Osteoblast (primary cell): Measurements from ENCODE around the gene AGBL2. TPM values are rescaled to one million over a fixed set of nuclear protein-coding genes. Genes with fewer than 3 reads are reported as not detected.
"Not testable (repeated sequence)": the region's sequence is repeated elsewhere in the genome, so short reads cannot be mapped to it uniquely, and the experiment has no call there.

Experiments
- DNase-seq: peaks from one replicate; pipeline ENCODE4 v3.0.0; 2011; ENCODE audit warnings: low spot score, mixed read lengths; ENCODE audit not compliant: insufficient read length; ENCODE audit errors: missing footprints
- H2AFZ ChIP-seq: 2 replicates; pipeline ENCODE4 v1.6.0; 2011; ENCODE audit warnings: mild to moderate bottlenecking, low read length
- H3K27ac ChIP-seq: 2 replicates; pipeline ENCODE4 v1.5.1; 2011; ENCODE audit warnings: mild to moderate bottlenecking, low read depth, low read length, moderate library complexity
- H3K27me3 ChIP-seq: 2 replicates; pipeline ENCODE4 v1.6.0; 2012; ENCODE audit warnings: mild to moderate bottlenecking, control low read depth, inconsistent platforms, low read length, moderate library complexity; ENCODE audit not compliant: insufficient read depth
- H3K36me3 ChIP-seq: 2 replicates; pipeline ENCODE4 v1.5.1; 2011; ENCODE audit warnings: mild to moderate bottlenecking, low read length, control low read depth, moderate library complexity; ENCODE audit not compliant: insufficient read depth
- H3K4me1 ChIP-seq: 2 replicates; pipeline ENCODE4 v1.5.1; 2011; ENCODE audit warnings: mild to moderate bottlenecking, low read length, control low read depth, moderate library complexity; ENCODE audit not compliant: insufficient read depth
- H3K4me2 ChIP-seq: 2 replicates; pipeline ENCODE4 v1.6.0; 2011; ENCODE audit warnings: mild to moderate bottlenecking, low read length; ENCODE audit not compliant: insufficient read depth
- H3K4me3 ChIP-seq: fragments of 200-600 bp; sonication (generic); 3 replicates; pipeline ENCODE4 v1.5.1; 2012; ENCODE audit warnings: mild to moderate bottlenecking, low read length, inconsistent platforms; ENCODE audit not compliant: insufficient read depth
- H3K79me2 ChIP-seq: 2 replicates; pipeline ENCODE4 v1.6.0; 2012; ENCODE audit warnings: mild to moderate bottlenecking, low read length, control low read depth, inconsistent platforms; ENCODE audit not compliant: insufficient read depth
- H3K9me3 ChIP-seq: 2 replicates; pipeline ENCODE4 v1.5.1; 2011; ENCODE audit warnings: low read depth, low read length, control low read depth
- H4K20me1 ChIP-seq: 2 replicates; pipeline ENCODE4 v1.6.0; 2012; ENCODE audit warnings: mild to moderate bottlenecking, low read length, control low read depth; ENCODE audit not compliant: insufficient read depth
- CTCF ChIP-seq: IDR thresholded peaks from 2 replicates; pipeline ENCODE4 v1.5.1; 2011; ENCODE audit warnings: mild to moderate bottlenecking, low read depth, low read length, moderate library complexity; ENCODE audit errors: extremely low read depth
- total RNA-seq: library from RNA; depleted of rRNA; stranded (reverse); fragments of >200 nt; gene quantifications from 2 replicates; pipeline ENCODE4 v1.2.3, GENCODE V29; 2012

The AGBL2 gene
- total RNA-seq, 1 donor = 2.2 TPM

GRCh38 chr11:47716692-47717091, 1.5 kb upstream of the AGBL2 start:
- no peak for DNase-seq
- Histone ChIP-seq H3K36me3 (peaks cover 50% of the 10 kb centered on the region), H3K4me3 (no peak overlapping the region), H4K20me1 (peaks cover 3% of the 10 kb centered on the region), H3K4me2 (no peak overlapping the region), H3K9me3 (no peaks in the 10 kb centered on the region), H2AFZ (no peak overlapping the region), H3K79me2 (peaks cover 3% of the 10 kb centered on the region), H3K27ac (no peak overlapping the region), H3K4me1 (peaks cover 3% of the 10 kb centered on the region), H3K27me3 (no peaks in the 10 kb centered on the region)
- TF ChIP-seq CTCF = no peak

- Histone ChIP-seq H3K9me3 (no peaks in the 10 kb centered on the region), H3K4me1 (peaks cover 7% of the 10 kb centered on the region), H2AFZ (peak overlapping the region; percentile 87), H3K27ac (peak overlapping the region; percentile 78), H3K27me3 (no peaks in the 10 kb centered on the region), H3K4me2 (peak overlapping the region; percentile 89), H3K4me3 (peak overlapping the region; percentile 88), H3K36me3 (peaks cover 37% of the 10 kb centered on the region), H4K20me1 (no peaks in the 10 kb centered on the region), H3K79me2 (no peaks in the 10 kb centered on the region)
- no peak for DNase-seq
- TF ChIP-seq CTCF = no peak
These were observed 551 bp downstream of the AGBL2 start for GRCh38 chr11:47714554-47715081.

GRCh38 chr11:47711816-47712215, 3.4 kb downstream of the AGBL2 start:
- Histone ChIP-seq H3K36me3 (peaks cover 10% of the 10 kb centered on the region), H3K4me3 (no peak overlapping the region), H2AFZ (no peak overlapping the region), H4K20me1 (no peaks in the 10 kb centered on the region), H3K9me3 (no peaks in the 10 kb centered on the region), H3K4me2 (no peak overlapping the region), H3K27me3 (no peaks in the 10 kb centered on the region), H3K79me2 (no peaks in the 10 kb centered on the region), H3K4me1 (peaks cover 7% of the 10 kb centered on the region), H3K27ac (no peak overlapping the region)
- no peak for DNase-seq
- no peak for TF ChIP-seq CTCF

- H3K4me3 ChIP-seq = no peak overlapping the region
- TF ChIP-seq CTCF = no peak
- H2AFZ ChIP-seq = no peak overlapping the region
- H3K9me3 ChIP-seq = no peaks in the 10 kb centered on the region
- H3K27me3 ChIP-seq = no peaks in the 10 kb centered on the region
- no peaks in the 10 kb centered on the region for H4K20me1 ChIP-seq
- no peaks in the 10 kb centered on the region for H3K79me2 ChIP-seq
- no peak overlapping the region for H3K27ac ChIP-seq
- no peak overlapping the region for H3K4me2 ChIP-seq
- DNase-seq = no peak
- peaks cover 4% of the 10 kb centered on the region for H3K36me3 ChIP-seq
- H3K4me1 ChIP-seq = peaks cover 7% of the 10 kb centered on the region
These were observed 3.9 kb downstream of the AGBL2 start for GRCh38 chr11:47711225-47711624.

- not testable (repeated sequence) for H4K20me1 ChIP-seq, DNase-seq, H3K4me3 ChIP-seq, H3K27me3 ChIP-seq, H3K9me3 ChIP-seq, H3K79me2 ChIP-seq, H3K27ac ChIP-seq, H2AFZ ChIP-seq, H3K4me2 ChIP-seq, H3K4me1 ChIP-seq, H3K36me3 ChIP-seq
These were observed 7.8 kb downstream of the AGBL2 start for GRCh38 chr11:47707275-47707786.
